Measurements from ENCODE around the gene AEBP1.
A peak's percentile ranks its signal among the peaks of the same experiment; 100 is the strongest.

The AEBP1 gene

GRCh38 chr7:44138698-44139097, 34.6 kb downstream of the AEBP1 start:
- TF ChIP-seq ZNF274 (IDR thresholded peaks at IDR 0.05; ENCODE audit: low read depth, low read length), result no peak

DNA sequence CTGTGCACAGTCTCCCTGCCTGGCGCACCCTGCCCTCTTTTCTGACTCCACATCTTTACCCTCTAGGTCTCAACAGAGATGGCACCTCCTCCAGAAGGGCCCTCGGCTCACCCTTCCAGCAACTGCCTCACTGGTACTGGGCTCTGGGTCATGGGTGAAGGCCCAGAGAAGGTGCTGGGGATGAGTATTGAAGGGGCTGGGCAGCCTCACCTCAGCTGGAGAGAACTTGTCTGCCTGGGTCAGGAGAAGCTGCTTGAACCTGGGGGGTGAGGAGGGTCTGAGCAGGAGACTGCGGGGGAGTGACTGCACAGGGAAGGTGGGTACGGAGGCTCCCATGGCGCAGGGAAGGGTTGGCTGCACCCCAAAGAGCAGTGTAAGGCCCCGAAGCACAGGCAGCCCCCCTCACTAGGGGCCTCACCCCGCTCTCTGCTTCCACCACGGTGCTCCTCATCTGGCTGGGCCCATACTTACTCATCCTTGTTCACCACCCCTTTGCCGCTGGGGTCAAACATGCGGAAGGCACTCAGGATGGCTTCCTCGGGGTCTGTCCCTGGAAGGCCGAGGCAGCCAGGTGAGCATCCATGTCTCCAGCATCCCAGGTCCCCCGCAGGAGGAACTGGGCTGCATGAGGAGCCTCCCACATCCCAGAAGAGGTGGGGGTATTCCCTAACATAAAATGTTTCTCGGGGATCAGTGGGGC, 35.3 kb downstream of the AEBP1 start:
- TF ChIP-seq ZNF274 (IDR thresholded peaks at IDR 0.05; ENCODE audit: low read depth, low read length), result no peak
- H3K4me3 ChIP-seq (ENCODE audit: low read length), result no peak overlapping the region

More at GRCh38 chr7:44138698-44139097, 34.6 kb downstream of the AEBP1 start:
- H3K4me3 ChIP-seq (ENCODE audit: low read length), result no peak overlapping the region

DNA sequence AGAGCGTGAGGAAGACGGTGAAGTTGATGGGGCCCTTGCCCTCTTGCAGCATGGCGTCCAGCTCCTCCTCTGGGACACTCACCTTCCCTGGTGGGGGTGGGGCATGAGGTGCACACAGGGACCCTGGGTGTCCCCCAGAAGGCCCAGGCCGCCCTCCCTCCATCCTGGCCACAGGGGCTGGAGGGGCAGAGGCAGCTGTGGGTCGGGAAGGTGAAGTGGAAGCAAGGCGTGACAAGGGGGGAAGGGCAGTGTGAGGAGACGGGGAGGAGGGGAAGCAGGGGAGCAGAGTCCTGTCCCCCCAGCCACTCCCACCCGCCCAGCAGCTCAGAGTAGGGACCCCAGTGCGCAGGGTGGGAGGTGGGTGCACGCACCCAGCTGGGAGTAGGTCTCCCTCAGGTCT, 36.2 kb downstream of the AEBP1 start:
- no peak for TF ChIP-seq ZNF274 (IDR thresholded peaks at IDR 0.05; ENCODE audit: low read depth, low read length)

DNA sequence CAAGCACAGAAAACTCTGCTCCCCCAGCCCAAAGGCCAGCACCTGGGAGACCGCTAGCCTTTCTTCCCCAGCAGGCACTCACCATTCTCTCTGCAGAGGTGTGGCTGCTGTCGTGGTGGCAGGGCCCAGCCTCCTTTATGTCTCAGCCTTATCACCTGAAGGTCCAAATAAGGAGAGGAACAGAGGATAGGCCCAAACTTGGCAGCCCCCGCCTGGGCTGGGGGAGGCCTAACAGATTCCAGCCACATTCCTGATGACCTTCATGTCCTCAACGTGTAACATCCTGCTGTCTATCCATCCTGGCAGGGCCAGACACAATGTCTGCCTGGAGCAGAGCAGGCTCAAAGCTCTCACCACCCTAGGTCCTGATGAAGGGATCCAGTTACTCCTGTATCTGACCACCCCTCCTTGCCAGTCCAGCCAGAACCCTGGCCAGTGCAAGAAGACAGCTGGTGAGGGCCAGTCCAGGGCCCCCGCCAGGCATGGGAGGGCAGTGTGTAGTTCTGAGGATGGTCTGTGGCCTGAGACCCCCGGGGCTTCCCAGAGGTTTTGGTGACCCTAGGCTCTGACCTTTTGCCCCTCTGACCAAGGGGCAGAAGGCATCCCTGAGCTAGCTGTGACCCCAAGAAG, 37.2 kb downstream of the AEBP1 start, which contains the start of gene MYL7:
Gene MYL7 (minus strand): TSS at position 112 of the 630 bp plus-strand sequence. CDS start 27 bp downstream, at position 85.
- H3K4me3 ChIP-seq (ENCODE audit: low read length), result no peak within 1 kb of the TSS
- no peak for TF ChIP-seq ZNF274 (IDR thresholded peaks at IDR 0.05; ENCODE audit: low read depth, low read length)

More for the DNA sequence above, 36.2 kb downstream of the AEBP1 start:
- H3K4me3 ChIP-seq (ENCODE audit: low read length), result no peak overlapping the region

DNA sequence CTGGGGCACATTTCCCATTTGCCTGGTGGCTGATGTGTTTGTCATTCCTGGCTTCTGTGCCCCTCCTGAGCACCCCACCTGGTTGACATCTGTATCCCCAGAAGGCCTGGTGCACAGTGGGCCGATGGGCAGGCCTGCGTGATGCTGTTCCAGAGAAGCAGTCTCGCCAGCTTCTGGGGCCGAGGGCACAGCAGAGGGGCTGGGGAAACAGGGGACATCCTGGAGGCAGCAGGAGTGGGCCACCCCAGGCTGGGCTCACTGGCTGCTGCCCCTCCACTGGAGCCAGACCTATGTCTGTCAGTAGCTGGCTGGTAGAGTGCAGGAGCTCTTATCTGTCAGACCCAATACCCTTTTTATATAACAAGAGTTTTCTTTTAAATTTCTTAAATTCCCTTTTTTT, 37.9 kb downstream of the AEBP1 start:
- TF ChIP-seq ZNF274 (IDR thresholded peaks at IDR 0.05; ENCODE audit: low read depth, low read length), result no peak
- H3K4me3 ChIP-seq (ENCODE audit: low read length), result no peak overlapping the region

GRCh38 chr7:44143646-44144250, 39.6 kb downstream of the AEBP1 start:
- no peak for TF ChIP-seq ZNF274 (IDR thresholded peaks at IDR 0.05; ENCODE audit: low read depth, low read length)
- no peak overlapping the region for H3K4me3 ChIP-seq (ENCODE audit: low read length)

- TF ChIP-seq ZNF274 (IDR thresholded peaks at IDR 0.05; ENCODE audit: low read depth, low read length), result no peak
- H3K4me3 ChIP-seq (ENCODE audit: low read length), result no peak overlapping the region
These were observed 40.4 kb downstream of the AEBP1 start for GRCh38 chr7:44144426-44144967.

DNA sequence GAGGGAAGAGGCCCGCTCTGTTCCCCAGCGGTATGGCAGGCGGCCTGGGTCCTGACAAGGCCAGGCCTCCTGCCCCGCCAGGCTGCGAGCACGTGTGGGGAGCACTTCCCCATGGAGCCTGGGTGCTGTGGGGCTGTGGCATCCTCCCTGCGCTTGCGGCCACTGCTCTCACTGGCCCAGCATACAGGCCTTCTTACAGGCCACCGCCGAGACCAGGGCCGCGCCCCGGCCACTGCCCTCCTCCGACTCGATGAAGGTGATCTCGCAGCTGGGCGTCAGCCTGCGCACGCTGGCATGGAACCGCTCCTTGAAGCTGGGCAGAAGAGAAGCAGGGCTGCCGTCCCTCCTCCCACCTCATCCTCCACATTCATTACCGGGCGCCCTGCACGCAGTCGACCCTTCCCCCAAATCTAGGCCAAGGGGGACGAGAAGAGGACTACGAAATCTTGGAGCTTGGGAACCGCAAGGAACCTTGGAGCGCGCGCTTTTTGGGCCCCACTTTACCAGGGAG, 40.9 kb downstream of the AEBP1 start:
- H3K4me3 ChIP-seq (ENCODE audit: low read length), result no peak overlapping the region
- TF ChIP-seq ZNF274 (IDR thresholded peaks at IDR 0.05; ENCODE audit: low read depth, low read length), result no peak

GRCh38 chr7:44145479-44145968, 41.4 kb downstream of the AEBP1 start:
- H3K4me3 ChIP-seq (ENCODE audit: low read length), result peak overlapping the region; percentile 24; the same call in 1 of the 2 replicates
- TF ChIP-seq ZNF274 (IDR thresholded peaks at IDR 0.05; ENCODE audit: low read depth, low read length), result no peak

- H3K4me3 ChIP-seq (ENCODE audit: low read length), result peak overlapping the region; percentile 24; the same call in 1 of the 2 replicates
- TF ChIP-seq ZNF274 (IDR thresholded peaks at IDR 0.05; ENCODE audit: low read depth, low read length), result no peak
These were observed 42.1 kb downstream of the AEBP1 start for GRCh38 chr7:44145969-44146911.

DNA sequence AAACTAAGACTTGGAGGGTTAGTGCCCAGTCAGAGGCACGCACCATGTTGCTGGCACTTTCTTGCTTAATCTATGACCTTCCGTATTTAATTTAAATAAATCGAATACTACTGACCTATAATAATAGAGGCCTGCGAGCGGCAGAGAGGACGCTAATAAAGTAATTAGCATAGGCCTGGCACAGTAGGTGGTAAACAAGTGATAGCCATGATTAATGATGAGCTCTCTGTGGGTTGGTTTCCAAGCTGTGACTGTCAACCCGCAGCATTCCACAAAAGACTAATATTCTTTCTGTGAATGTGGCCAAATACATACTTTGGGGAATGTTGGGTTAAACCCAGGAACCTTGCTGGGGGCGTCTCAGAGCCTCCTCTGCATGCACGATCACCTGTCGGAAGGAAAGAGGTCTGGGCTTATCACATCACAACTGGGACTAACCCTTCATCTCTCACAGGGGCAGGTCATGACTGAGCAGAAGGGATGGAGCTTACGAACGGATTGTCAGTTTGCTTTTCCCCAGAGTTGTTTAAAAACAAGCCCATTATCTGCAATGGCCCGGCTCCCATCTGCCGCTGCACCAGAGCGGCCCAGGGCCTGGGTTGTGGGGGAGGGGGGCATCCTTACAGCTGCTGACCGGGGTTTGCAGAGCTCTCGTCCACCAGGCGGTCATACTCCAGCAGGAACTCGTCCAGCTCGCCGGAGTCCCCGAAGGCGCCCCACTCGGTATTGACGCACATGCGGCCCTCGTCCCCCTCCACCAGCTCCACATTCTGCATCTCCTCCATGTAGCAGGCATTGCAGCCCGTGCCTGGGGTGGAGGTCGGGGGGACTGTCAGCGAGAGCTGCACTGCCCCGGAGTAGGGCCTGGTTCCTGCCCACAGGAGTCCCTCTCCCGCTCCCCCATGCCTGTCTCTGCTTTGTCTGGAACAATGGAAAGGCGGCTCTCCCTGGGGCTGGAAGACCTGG, 43.2 kb downstream of the AEBP1 start:
- H3K4me3 ChIP-seq (ENCODE audit: low read length), result no peak overlapping the region
- TF ChIP-seq ZNF274 (IDR thresholded peaks at IDR 0.05; ENCODE audit: low read depth, low read length), result no peak

DNA sequence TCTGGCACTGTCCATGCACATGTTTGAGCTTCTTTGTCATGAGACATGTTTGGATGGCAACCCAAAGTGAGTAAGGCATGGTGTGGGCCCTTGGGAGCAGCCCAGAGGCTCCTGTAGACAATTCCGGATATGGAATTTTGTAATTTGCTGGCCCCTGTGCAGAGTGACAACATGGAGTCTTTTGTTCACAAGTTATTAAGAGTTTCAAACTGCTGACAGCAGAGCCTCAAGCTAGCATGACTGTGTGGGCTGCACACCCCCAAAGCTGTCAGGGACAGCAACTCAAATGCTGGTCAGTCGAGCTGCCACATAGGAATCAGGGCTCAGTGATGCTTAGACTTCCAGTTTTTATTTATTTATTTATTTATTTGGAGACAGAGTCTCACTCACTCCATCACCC, 44.0 kb downstream of the AEBP1 start:
- H3K4me3 ChIP-seq (ENCODE audit: low read length), result no peak overlapping the region
- TF ChIP-seq ZNF274 (IDR thresholded peaks at IDR 0.05; ENCODE audit: low read depth, low read length), result no peak
